Endothelial cell of umbilical vein (primary cell): ENCODE measurements around the gene CAP2. TPM values are rescaled to one million over a fixed set of nuclear protein-coding genes. Genes with fewer than 3 reads are reported as not detected.

Source experiments
- BruUV-seq: library from RNA; stranded (reverse); fragments of 400-500 nt; replicated peaks from 2 replicates; lab custom pipeline; 2021; lab: Mats Ljungman, UMichigan
- CTCF ChIA-PET: fragments of 300-600, 350-600 bp; sonication (Branson Sonifier 250); formaldehyde crosslinking; loops from one replicate; lab custom pipeline; 2021; ENCODE audit warnings: antibody characterized with exemption, inconsistent platforms; lab: Charles Lee
- POLR2A ChIA-PET: fragments of 300-600, 350-600 bp; sonication (Branson Sonifier 250); formaldehyde crosslinking; loops from one replicate; lab custom pipeline; 2021; ENCODE audit warnings: antibody characterized with exemption, inconsistent platforms; lab: Charles Lee
- DNase-seq: peaks from one replicate; pipeline ENCODE4 v3.0.0-alpha.2; 2011; ENCODE audit warnings: low read depth, low spot score
- FAIRE-seq: peaks from 2 replicates; lab custom pipeline; 2011; peaks lifted over from hg19 to GRCh38; lab: Jason Lieb, UNC
- H2AFZ ChIP-seq: 2 replicates; pipeline ENCODE4 v1.6.0; 2012; ENCODE audit warnings: low read depth, low read length, control low read depth, inconsistent platforms
- H3K27ac ChIP-seq: 2 replicates; pipeline ENCODE4 v1.5.1; 2011; ENCODE audit warnings: low read depth, mild to moderate bottlenecking, control low read depth, low read length, moderate library complexity; ENCODE audit not compliant: insufficient read depth
- H3K27me3 ChIP-seq, 2 experiments: 2 replicates each; pipeline versions ENCODE4 v1.6.0 to v1.6.1; 2011; ENCODE audit warnings: low read length in 2 of 2, mixed read lengths in 1 of 2; ENCODE audit not compliant: control insufficient read depth in 2 of 2, insufficient read depth in 2 of 2
- H3K36me3 ChIP-seq, 2 experiments: 2 replicates in 1 of 2; 3 replicates in 1 of 2; pipeline ENCODE4 v1.5.1; 2011; ENCODE audit warnings: low read length in 2 of 2, mild to moderate bottlenecking in 1 of 2, moderate library complexity in 1 of 2; ENCODE audit not compliant: control insufficient read depth in 2 of 2, insufficient read depth in 2 of 2; ENCODE audit errors: extremely low read depth in 1 of 2
- H3K4me1 ChIP-seq: 3 replicates; pipeline ENCODE4 v1.5.1; 2011; ENCODE audit warnings: mild to moderate bottlenecking, low read length; ENCODE audit not compliant: control insufficient read depth, insufficient read depth; ENCODE audit errors: extremely low read depth
- H3K4me2 ChIP-seq: 2 replicates; pipeline ENCODE4 v1.6.1; 2011; ENCODE audit warnings: low read length, control low read depth, mixed read lengths; ENCODE audit not compliant: insufficient read depth
- H3K4me3 ChIP-seq, 3 experiments: fragments of 200-600 bp in 1 of 3; sonication (generic), shearing (Covaris generic) in 1 of 3; replicated peaks in 1 of 3; 2 replicates each; pipeline ENCODE4 v1.5.1; 2011 to 2016; ENCODE audit warnings: control low read depth in 3 of 3, low read length in 3 of 3, mild to moderate bottlenecking in 2 of 3, inconsistent platforms in 1 of 3, low read depth in 1 of 3, moderate library complexity in 1 of 3; ENCODE audit not compliant: insufficient read depth in 1 of 3
- H3K79me2 ChIP-seq: 2 replicates; pipeline ENCODE4 v1.6.0; 2012; ENCODE audit warnings: low read length, inconsistent platforms; ENCODE audit not compliant: control insufficient read depth, insufficient read depth
- H3K9ac ChIP-seq: replicated peaks from 2 replicates; pipeline ENCODE3; 2011; ENCODE audit warnings: low read length, control low read depth; ENCODE audit not compliant: insufficient read depth; ENCODE audit errors: extremely low read depth
- H3K9me1 ChIP-seq: replicated peaks from 3 replicates; pipeline ENCODE4 v1.6.0; 2011; ENCODE audit warnings: mild to moderate bottlenecking, low read length; ENCODE audit not compliant: control insufficient read depth, insufficient read depth; ENCODE audit errors: extremely low read depth
- H3K9me3 ChIP-seq: replicated peaks from 2 replicates; pipeline ENCODE4 v1.5.1; 2012; ENCODE audit warnings: low read length, inconsistent platforms; ENCODE audit not compliant: control insufficient read depth, insufficient read depth
- H4K20me1 ChIP-seq: replicated peaks from 2 replicates; pipeline ENCODE3; 2011; ENCODE audit warnings: mild to moderate bottlenecking, low read length; ENCODE audit not compliant: control insufficient read depth, insufficient read depth; ENCODE audit errors: extremely low read depth
- EZH2 ChIP-seq: IDR thresholded peaks from 2 replicates; pipeline ENCODE4 v1.6.1; 2012; ENCODE audit warnings: borderline replicate concordance, low read depth, mild to moderate bottlenecking, moderate library complexity, low read length, inconsistent platforms; ENCODE audit not compliant: severe bottlenecking
- FOS ChIP-seq: IDR thresholded peaks from 2 replicates; pipeline ENCODE4 v1.6.1; 2011; ENCODE audit warnings: mild to moderate bottlenecking, low read length, moderate library complexity, borderline replicate concordance; ENCODE audit not compliant: insufficient read depth
- GATA2 ChIP-seq: IDR thresholded peaks from 2 replicates; pipeline ENCODE4 v1.7.0; 2011; ENCODE audit warnings: low read depth, mild to moderate bottlenecking, moderate library complexity, mixed read lengths, low read length; ENCODE audit not compliant: insufficient read length, insufficient read depth
- MYC ChIP-seq: IDR thresholded peaks from one replicate; pipeline ENCODE4 v1.6.1; 2011; ENCODE audit warnings: mild to moderate bottlenecking, low read depth, low read length
- POLR2A ChIP-seq: IDR thresholded peaks from 2 replicates; pipeline ENCODE4 v1.6.1; 2012; ENCODE audit warnings: low read depth, mild to moderate bottlenecking, control low read depth, low read length
- POLR2AphosphoS5 ChIP-seq: IDR thresholded peaks from 2 replicates; pipeline ENCODE4 v1.6.1; 2012; ENCODE audit warnings: low read depth, mild to moderate bottlenecking, control low read depth, low read length, moderate library complexity; ENCODE audit not compliant: insufficient read depth
- dilution Hi-C: fragments of 300-500 bp; cut with MboI; formaldehyde crosslinking; loops from one replicate; pipeline ENCODE4 v1.15.0; 2019; ENCODE audit warnings: low sequenced_read_pairs; ENCODE audit not compliant: extremely low pct_ligation_motif_present
- intact Hi-C: fragments of 100-400 bp; cut with micrococcal nuclease; formaldehyde crosslinking; loops from one replicate; pipeline ENCODE4 v1.10.0; 2022
- polyA plus RNA-seq, 4 experiments: library from polyadenylated mRNA; depleted of rRNA in 3 of 4; stranded (reverse) in 3 of 4; unstranded in 1 of 4; fragments of >200 nt; gene quantifications; 2 replicates each; pipeline versions ENCODE4 v1.2.1 to v1.2.3, GENCODE V29; 2011 to 2012; ENCODE audit warnings: missing spikeins in 1 of 4
- total RNA-seq: library from RNA; stranded (reverse); gene quantifications from 2 replicates; pipeline ENCODE4 v1.2.3, GENCODE V29; 2021
- TF ChIP-seq, protein P1 (sequence below), 2 donors: IDR thresholded peaks; 1 replicate in 1 of 2; 2 replicates in 1 of 2; pipeline ENCODE4 v1.5.1; 2011; ENCODE audit warnings: low read length in 2 of 2, mild to moderate bottlenecking in 2 of 2, moderate library complexity in 2 of 2, control low read depth in 1 of 2, inconsistent platforms in 1 of 2, low read depth in 1 of 2; ENCODE audit not compliant: insufficient read depth in 1 of 2; ENCODE audit errors: extremely low read depth in 1 of 2
- TF ChIP-seq, protein P2 (sequence below): IDR thresholded peaks from 2 replicates; pipeline ENCODE4 v1.6.1; 2011; ENCODE audit not compliant: insufficient read depth, insufficient read length

Gene CAP2
- total and polyA plus RNA-seq, 2 donors (not counting 3 experiments of a cell fraction or from before 2014, with no cell fraction given) = 12.2 to 21.3 TPM

DNA sequence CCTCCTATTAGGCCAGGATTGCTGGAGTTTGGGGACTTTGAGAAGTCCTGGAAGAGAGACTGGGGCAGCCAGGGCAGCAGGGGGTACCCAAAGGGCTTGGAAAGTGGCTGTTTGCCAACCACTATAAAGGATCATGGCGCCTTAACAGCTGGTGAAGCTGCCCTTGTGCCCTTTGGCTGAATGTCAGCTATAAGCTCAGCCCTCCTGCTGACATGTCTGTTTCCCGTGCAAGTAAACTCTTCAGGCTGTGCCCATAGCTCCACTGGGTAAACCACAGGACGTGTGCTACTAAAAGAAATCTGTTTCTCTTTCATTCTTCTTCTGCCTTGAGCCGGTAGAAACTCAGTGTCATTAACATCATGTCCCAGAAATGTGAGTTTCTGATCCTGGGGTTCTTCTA, 97.3 kb downstream of the CAP2 start:
- H2AFZ ChIP-seq = no peak overlapping the region
- no peak overlapping the region for H3K4me3 ChIP-seq
- H3K27ac ChIP-seq = peak overlapping the region; percentile 94
- dilution Hi-C loops = no loop called here
- ChIA-PET CTCF (interaction anchor here (1.0 to 2.1 kb wide), 4 partner anchors 9 to 93 kb away, joined by 3 to 8 read pairs (median 4); no protein-coding TSS in a partner anchor), POLR2A (interaction anchor here (0.6 to 1.3 kb wide), 3 partner anchors 11 to 90 kb away, joined by 3 to 4 read pairs (median 4); no protein-coding TSS in a partner anchor)
- intact Hi-C loops = loop anchor here (1.0 to 10.0 kb wide), 4 partner anchors 21 to 1276 kb away; no protein-coding TSS in a partner anchor
- H3K4me1 ChIP-seq = peaks cover 56% of the 10 kb centered on the region
- H3K9me3 ChIP-seq = no peaks in the 10 kb centered on the region
- no peaks in the 10 kb centered on the region for H3K27me3 ChIP-seq
- H3K4me2 ChIP-seq = peak overlapping the region; percentile 78
- no peaks in the 10 kb centered on the region for H3K79me2 ChIP-seq
- H3K9ac ChIP-seq = peak overlapping the region; percentile 83
- TF ChIP-seq FOS (no peak), POLR2A (no peak), EZH2 (no peak), POLR2AphosphoS5 (no peak), MYC (no peak), GATA2 (no peak)
- TF ChIP-seq, protein P1, sequence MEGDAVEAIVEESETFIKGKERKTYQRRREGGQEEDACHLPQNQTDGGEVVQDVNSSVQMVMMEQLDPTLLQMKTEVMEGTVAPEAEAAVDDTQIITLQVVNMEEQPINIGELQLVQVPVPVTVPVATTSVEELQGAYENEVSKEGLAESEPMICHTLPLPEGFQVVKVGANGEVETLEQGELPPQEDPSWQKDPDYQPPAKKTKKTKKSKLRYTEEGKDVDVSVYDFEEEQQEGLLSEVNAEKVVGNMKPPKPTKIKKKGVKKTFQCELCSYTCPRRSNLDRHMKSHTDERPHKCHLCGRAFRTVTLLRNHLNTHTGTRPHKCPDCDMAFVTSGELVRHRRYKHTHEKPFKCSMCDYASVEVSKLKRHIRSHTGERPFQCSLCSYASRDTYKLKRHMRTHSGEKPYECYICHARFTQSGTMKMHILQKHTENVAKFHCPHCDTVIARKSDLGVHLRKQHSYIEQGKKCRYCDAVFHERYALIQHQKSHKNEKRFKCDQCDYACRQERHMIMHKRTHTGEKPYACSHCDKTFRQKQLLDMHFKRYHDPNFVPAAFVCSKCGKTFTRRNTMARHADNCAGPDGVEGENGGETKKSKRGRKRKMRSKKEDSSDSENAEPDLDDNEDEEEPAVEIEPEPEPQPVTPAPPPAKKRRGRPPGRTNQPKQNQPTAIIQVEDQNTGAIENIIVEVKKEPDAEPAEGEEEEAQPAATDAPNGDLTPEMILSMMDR (IDR thresholded peaks at IDR 0.05; ENCODE audit: extremely low read depth in 1 of 2, insufficient read depth in 1 of 2, low read depth in 1 of 2, low read length in 2 of 2) = no peak
- TF ChIP-seq, protein P2, sequence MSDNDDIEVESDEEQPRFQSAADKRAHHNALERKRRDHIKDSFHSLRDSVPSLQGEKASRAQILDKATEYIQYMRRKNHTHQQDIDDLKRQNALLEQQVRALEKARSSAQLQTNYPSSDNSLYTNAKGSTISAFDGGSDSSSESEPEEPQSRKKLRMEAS = no peak
- no peaks in the 10 kb centered on the region for H4K20me1 ChIP-seq
- BruUV-seq = no TSS peak
- H3K36me3 ChIP-seq = no peaks in the 10 kb centered on the region
- H3K9me1 ChIP-seq = no peaks in the 10 kb centered on the region
- FAIRE-seq = peak; percentile 55
- peak; percentile 74 for DNase-seq
